Gastrocnemius medialis (tissue), 4 donors: ENCODE data around the gene PRRC2C. TPM values are rescaled to one million over a fixed set of nuclear protein-coding genes. Genes with fewer than 3 reads are reported as not detected.
"Not testable (repeated sequence)": the region's sequence is repeated elsewhere in the genome, so short reads cannot be mapped to it uniquely, and the experiment has no call there.

Source experiments
- ATAC-seq, 2 donors: fragments of 150-250 bp; one replicate each; pipeline ENCODE4 v1.9.1; 2016
- DNase-seq, 2 donors: peaks; one replicate each; pipeline ENCODE4 v3.0.0-alpha.2; 2019
- H3K27ac ChIP-seq, 4 donors: fragments of 200-600 bp; sonication (generic); 1 replicate in 1 of 4; 2 replicates in 3 of 4; pipeline ENCODE4 v1.5.1; 2016 to 2018; ENCODE audit warnings: mild to moderate bottlenecking in 2 of 4, moderate library complexity in 1 of 4
- H3K27me3 ChIP-seq, 3 donors: fragments of 200-600 bp; sonication (generic) in 2 of 3; 1 replicate in 1 of 3; 2 replicates in 2 of 3; pipeline versions ENCODE4 v1.5.1 to v1.6.0; 2016 to 2019; ENCODE audit warnings: mild to moderate bottlenecking in 1 of 3, moderate library complexity in 1 of 3
- H3K36me3 ChIP-seq, 2 donors: fragments of 200-600 bp; sonication (generic) in 1 of 2; one replicate each; pipeline ENCODE4 v1.5.1; 2017 to 2018
- H3K4me1 ChIP-seq, 2 donors: fragments of 200-600 bp; sonication (generic) in 1 of 2; one replicate each; pipeline ENCODE4 v1.5.1; 2016 to 2017; ENCODE audit warnings: mild to moderate bottlenecking in 2 of 2
- H3K4me3 ChIP-seq, 4 donors: fragments of 200-600 bp; sonication (generic) in 3 of 4; 1 replicate in 1 of 4; 2 replicates in 3 of 4; pipeline ENCODE4 v1.5.1; 2016 to 2019; ENCODE audit warnings: mild to moderate bottlenecking in 2 of 4
- H3K9me3 ChIP-seq, 3 donors: fragments of 200-600 bp; sonication (generic) in 2 of 3; 1 replicate in 1 of 3; 2 replicates in 2 of 3; pipeline ENCODE4 v1.5.1; 2016 to 2019
- POLR2A ChIP-seq, 2 donors: fragments of 450-650 bp; IDR thresholded peaks; one replicate each; pipeline ENCODE4 v1.6.1; 2017; ENCODE audit warnings: antibody characterized with exemption in 2 of 2, mild to moderate bottlenecking in 2 of 2, moderate library complexity in 2 of 2
- in situ Hi-C, 4 donors: fragments of 200-750 bp; cut with MboI; loops; one replicate each; pipeline versions ENCODE4 v1.15.0 to v1.8.0; 2017; ENCODE audit warnings: low sequenced_read_pairs in 4 of 4
- intact Hi-C: fragments of 100-400 bp; cut with DNase I; formaldehyde crosslinking; loops from one replicate; pipeline ENCODE4 v1.15.1; 2023; ENCODE audit warnings: low total_unique reads
- total RNA-seq, 4 donors: library from RNA; depleted of rRNA; stranded (reverse); fragments of >200 nt; gene quantifications; one replicate each; pipeline versions ENCODE4 v1.1.0 to v1.2.3, GENCODE V29; 2016
- TF ChIP-seq, protein P1 (sequence below), 5 experiments: fragments of 450-650 bp in 3 of 5; fragments of 200-600 bp in 2 of 5; sonication (generic) in 2 of 5; IDR thresholded peaks in 4 of 5; conservative IDR thresholded peaks in 1 of 5; 1 replicate in 4 of 5; 2 replicates in 1 of 5; pipeline ENCODE4 v1.5.1; 2016 to 2019; ENCODE audit warnings: antibody characterized with exemption in 5 of 5, mild to moderate bottlenecking in 3 of 5, moderate library complexity in 3 of 5

The PRRC2C gene
- total RNA-seq, 4 donors from 2014 or later = 40.9 to 45.7 (median 42.0) TPM

DNA sequence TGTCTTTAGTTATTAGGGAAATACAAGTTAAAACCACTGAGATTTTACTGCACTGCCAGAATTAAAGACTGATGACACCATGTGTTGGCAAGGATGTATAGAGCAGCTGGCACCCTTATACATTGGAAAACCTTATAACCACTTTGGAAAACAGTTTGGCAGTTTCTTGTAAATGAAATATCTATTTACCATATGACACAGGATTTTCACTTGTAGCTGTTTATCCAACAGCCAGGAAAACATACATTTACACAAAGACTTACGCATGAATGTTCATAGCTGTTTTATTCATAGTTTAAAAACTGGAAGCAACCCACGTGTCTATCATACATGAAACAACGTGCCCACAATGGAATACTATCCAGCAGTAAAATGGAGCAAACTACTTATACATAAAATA is 45.3 kb downstream of the PRRC2C start:
- no peaks in the 10 kb centered on the region for H3K4me1 ChIP-seq
- no peak overlapping the region for H3K27ac ChIP-seq
- H3K4me3 ChIP-seq = no peak overlapping the region
- no peak for DNase-seq
- no peak for ATAC-seq
- TF ChIP-seq, protein P1, sequence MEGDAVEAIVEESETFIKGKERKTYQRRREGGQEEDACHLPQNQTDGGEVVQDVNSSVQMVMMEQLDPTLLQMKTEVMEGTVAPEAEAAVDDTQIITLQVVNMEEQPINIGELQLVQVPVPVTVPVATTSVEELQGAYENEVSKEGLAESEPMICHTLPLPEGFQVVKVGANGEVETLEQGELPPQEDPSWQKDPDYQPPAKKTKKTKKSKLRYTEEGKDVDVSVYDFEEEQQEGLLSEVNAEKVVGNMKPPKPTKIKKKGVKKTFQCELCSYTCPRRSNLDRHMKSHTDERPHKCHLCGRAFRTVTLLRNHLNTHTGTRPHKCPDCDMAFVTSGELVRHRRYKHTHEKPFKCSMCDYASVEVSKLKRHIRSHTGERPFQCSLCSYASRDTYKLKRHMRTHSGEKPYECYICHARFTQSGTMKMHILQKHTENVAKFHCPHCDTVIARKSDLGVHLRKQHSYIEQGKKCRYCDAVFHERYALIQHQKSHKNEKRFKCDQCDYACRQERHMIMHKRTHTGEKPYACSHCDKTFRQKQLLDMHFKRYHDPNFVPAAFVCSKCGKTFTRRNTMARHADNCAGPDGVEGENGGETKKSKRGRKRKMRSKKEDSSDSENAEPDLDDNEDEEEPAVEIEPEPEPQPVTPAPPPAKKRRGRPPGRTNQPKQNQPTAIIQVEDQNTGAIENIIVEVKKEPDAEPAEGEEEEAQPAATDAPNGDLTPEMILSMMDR (IDR thresholded peaks at IDR 0.05 in 4 of 5, conservative IDR thresholded peaks at IDR 0.05 in 1 of 5) = no peak
- TF ChIP-seq POLR2A (IDR thresholded peaks at IDR 0.05) = no peak
- intact Hi-C loops (no loop called here), in situ Hi-C loops (no loop called here)
- no peaks in the 10 kb centered on the region for H3K9me3 ChIP-seq
- H3K36me3 ChIP-seq = peaks cover 0 to 77% of the 10 kb centered on the region in 2 donors
- no peaks in the 10 kb centered on the region for H3K27me3 ChIP-seq

DNA sequence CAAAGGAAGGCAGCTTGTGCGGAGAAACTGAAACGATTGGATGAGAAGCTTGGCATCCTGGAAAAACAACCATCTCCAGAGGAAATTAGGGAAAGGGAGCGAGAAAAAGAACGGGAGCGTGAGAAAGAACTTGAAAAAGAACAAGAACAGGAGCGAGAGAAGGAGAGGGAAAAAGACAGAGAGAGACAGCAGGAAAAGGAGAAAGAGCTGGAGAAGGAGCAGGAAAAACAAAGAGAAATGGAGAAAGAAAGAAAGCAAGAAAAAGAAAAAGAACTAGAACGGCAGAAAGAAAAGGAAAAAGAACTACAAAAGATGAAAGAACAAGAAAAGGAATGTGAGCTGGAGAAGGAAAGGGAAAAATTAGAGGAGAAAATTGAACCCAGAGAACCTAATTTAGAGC is 47.2 kb downstream of the PRRC2C start:
- H3K27me3 ChIP-seq = no peaks in the 10 kb centered on the region
- H3K4me3 ChIP-seq = no peak overlapping the region
- H3K4me1 ChIP-seq = no peaks in the 10 kb centered on the region
- no peak overlapping the region for H3K27ac ChIP-seq
- no peak for DNase-seq
- in situ Hi-C loops (no loop called here), intact Hi-C loops (no loop called here)
- TF ChIP-seq POLR2A (IDR thresholded peaks at IDR 0.05) = no peak
- TF ChIP-seq, protein P1 (IDR thresholded peaks at IDR 0.05 in 4 of 5, conservative IDR thresholded peaks at IDR 0.05 in 1 of 5) = no peak
- H3K36me3 ChIP-seq = peaks cover 2 to 86% of the 10 kb centered on the region in 2 donors
- no peaks in the 10 kb centered on the region for H3K9me3 ChIP-seq
- ATAC-seq = no peak

DNA sequence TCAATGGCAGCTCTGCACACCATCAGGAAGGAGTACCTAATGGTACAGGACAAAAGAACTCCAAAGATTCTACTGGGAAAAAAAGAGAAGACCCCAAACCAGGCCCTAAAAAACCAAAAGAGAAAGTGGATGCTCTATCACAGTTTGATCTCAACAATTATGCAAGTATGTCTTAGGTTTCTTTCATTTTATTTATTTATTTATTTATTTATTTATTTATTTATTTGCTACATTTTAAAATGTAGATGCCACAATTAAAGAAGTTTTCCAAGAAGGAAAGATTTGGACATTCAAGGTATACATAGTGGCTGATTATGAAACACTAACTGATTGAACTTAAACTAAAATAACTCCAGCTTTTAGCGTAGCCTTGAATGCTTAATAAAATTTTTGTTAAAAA is 60.2 kb downstream of the PRRC2C start:
- H3K4me1 ChIP-seq = no peaks in the 10 kb centered on the region
- ATAC-seq (no peak), DNase-seq (no peak)
- no peaks in the 10 kb centered on the region for H3K9me3 ChIP-seq
- TF ChIP-seq, protein P1 (IDR thresholded peaks at IDR 0.05 in 4 of 5, conservative IDR thresholded peaks at IDR 0.05 in 1 of 5) = no peak
- TF ChIP-seq POLR2A (IDR thresholded peaks at IDR 0.05) = no peak
- intact Hi-C loops (no loop called here), in situ Hi-C loops (no loop called here)
- no peaks in the 10 kb centered on the region for H3K27me3 ChIP-seq
- H3K4me3 ChIP-seq = no peak overlapping the region
- peaks cover 3 to 89% of the 10 kb centered on the region in 2 donors for H3K36me3 ChIP-seq
- H3K27ac ChIP-seq = no peak overlapping the region

DNA sequence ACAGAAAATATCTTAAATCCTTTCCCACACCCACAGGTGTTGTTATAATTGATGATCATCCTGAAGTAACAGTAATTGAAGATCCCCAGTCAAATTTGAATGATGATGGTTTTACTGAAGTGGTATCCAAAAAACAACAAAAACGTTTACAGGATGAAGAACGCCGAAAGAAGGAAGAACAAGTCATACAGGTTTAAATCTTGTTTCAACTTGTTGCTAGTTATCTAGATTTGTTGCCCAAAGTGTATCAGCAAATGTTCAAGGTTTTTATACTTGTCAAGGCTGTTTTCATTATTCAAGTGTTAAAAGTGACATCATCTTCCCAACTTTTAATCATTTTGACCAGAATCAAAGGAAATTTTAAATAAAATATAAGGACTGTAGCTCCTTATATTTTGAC is 64.7 kb downstream of the PRRC2C start:
- peaks cover 0 to 60% of the 10 kb centered on the region in 2 donors for H3K36me3 ChIP-seq
- in situ Hi-C loops = no loop called here
- no peaks in the 10 kb centered on the region for H3K9me3 ChIP-seq
- H3K4me3 ChIP-seq = no peak overlapping the region
- DNase-seq (no peak), ATAC-seq (no peak)
- H3K4me1 ChIP-seq = no peaks in the 10 kb centered on the region
- H3K27me3 ChIP-seq = no peaks in the 10 kb centered on the region
- intact Hi-C loops = no loop called here
- TF ChIP-seq POLR2A (IDR thresholded peaks at IDR 0.05) = no peak
- TF ChIP-seq, protein P1 (IDR thresholded peaks at IDR 0.05 in 4 of 5, conservative IDR thresholded peaks at IDR 0.05 in 1 of 5) = no peak
- no peak overlapping the region for H3K27ac ChIP-seq

DNA sequence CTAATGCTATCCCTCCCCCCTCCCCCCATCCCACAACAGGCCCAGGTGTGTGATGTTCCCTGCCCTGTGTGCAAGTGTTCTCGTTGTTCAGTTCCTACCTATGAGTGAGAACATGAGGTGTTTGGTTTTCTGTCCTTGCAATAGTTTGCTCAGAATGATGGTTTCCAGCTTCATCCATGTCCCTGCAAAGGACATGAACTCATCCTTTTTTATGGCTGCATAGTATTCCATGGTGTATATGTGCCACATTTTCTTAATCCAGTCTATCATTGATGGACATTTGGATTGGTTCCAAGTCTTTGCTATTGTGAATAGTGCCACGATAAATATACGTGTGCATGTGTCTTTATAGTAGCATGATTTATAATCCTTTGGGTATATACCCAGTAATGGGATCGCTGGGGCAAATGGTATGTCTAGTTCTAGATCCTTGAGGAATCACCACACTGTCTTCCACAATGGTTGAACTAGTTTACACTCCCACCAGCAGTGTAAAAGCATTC is 65.3 kb downstream of the PRRC2C start:
- H3K4me3 ChIP-seq, H3K27ac ChIP-seq, DNase-seq, intact Hi-C loops, H3K4me1 ChIP-seq, in situ Hi-C loops, H3K27me3 ChIP-seq, H3K9me3 ChIP-seq, ATAC-seq: not testable (repeated sequence)
- peaks cover 0 to 55% of the 10 kb centered on the region in 2 donors for H3K36me3 ChIP-seq

DNA sequence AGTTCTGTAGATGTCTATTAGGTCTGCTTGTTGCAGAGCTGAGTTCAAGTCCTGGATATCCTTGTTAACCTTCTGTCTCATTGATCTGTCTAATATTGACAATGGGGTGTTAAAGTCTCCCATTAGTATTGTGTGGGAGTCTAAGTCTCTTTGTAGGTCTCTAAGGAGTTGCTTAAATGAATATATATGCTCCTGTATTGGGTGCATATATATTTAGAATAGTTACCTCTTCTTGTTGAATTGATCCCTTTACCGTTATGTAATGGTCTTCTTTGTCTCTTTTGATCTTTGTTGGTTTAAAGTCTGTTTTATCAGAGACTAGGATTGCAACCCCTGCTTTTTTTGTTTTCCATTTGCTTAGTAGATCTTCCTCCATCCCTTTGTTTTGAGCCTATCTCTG is 68.6 kb downstream of the PRRC2C start:
- in situ Hi-C loops, intact Hi-C loops, H3K4me1 ChIP-seq, H3K27ac ChIP-seq, ATAC-seq, DNase-seq, H3K4me3 ChIP-seq, H3K9me3 ChIP-seq, H3K27me3 ChIP-seq: not testable (repeated sequence)
- H3K36me3 ChIP-seq = peaks cover 0 to 63% of the 10 kb centered on the region in 2 donors
